Stimulated activated CD4-positive, alpha-beta T cell treated with anti-CD3 and anti-CD28 coated beads, TNF-alpha, amount 100 ng/mL, for 24 hours (primary cell): ENCODE measurements around the gene CDIP1.

Experiments used
- DNase-seq, 3 experiments: peaks; one replicate each; pipeline ENCODE4 v3.0.0-alpha.2; 2020; ENCODE audit warnings: low read depth in 3 of 3

CDIP1 gene

GRCh38 chr16:4539716-4540284, 1.2 kb upstream of the CDIP1 start:
- no peak for DNase-seq

- no peak for DNase-seq
These were observed 913 bp downstream of the CDIP1 start for GRCh38 chr16:4537376-4538343.

- no peak for DNase-seq
These were observed 2.0 kb downstream of the CDIP1 start for GRCh38 chr16:4536391-4537106.

GRCh38 chr16:4535627-4536108, 2.9 kb downstream of the CDIP1 start:
- peak in 2 of 3 experiments; percentile 12 to 45 for DNase-seq

- DNase-seq: no peak
These were observed 4.3 kb downstream of the CDIP1 start for GRCh38 chr16:4534151-4534790.

GRCh38 chr16:4533490-4533889, 5.1 kb downstream of the CDIP1 start:
- DNase-seq: no peak

GRCh38 chr16:4532238-4532637, 6.3 kb downstream of the CDIP1 start:
- no peak for DNase-seq

GRCh38 chr16:4531811-4532210, 6.8 kb downstream of the CDIP1 start:
- no peak for DNase-seq

- DNase-seq: no peak
These were observed 9.2 kb downstream of the CDIP1 start for GRCh38 chr16:4529085-4530060.

- no peak for DNase-seq
These were observed 12.8 kb downstream of the CDIP1 start for GRCh38 chr16:4525634-4526277.

GRCh38 chr16:4525069-4525468, 13.5 kb downstream of the CDIP1 start:
- no peak for DNase-seq

- no peak for DNase-seq
These were observed 14.0 kb downstream of the CDIP1 start for GRCh38 chr16:4524571-4524970.

GRCh38 chr16:4523686-4524085, 14.9 kb downstream of the CDIP1 start:
- DNase-seq: no peak

- DNase-seq: no peak
These were observed 16.5 kb downstream of the CDIP1 start for GRCh38 chr16:4522051-4522581.

- no peak for DNase-seq
These were observed 17.7 kb downstream of the CDIP1 start for GRCh38 chr16:4520913-4521312.

GRCh38 chr16:4519274-4520058, 19.1 kb downstream of the CDIP1 start:
- DNase-seq: no peak

GRCh38 chr16:4517812-4518680, 20.5 kb downstream of the CDIP1 start:
- no peak for DNase-seq

GRCh38 chr16:4515611-4516233, 22.9 kb downstream of the CDIP1 start:
- no peak for DNase-seq
